HG02938 (cell line): ENCODE results near the gene SEPTIN2.
"Not testable (repeated sequence)": the region's sequence is repeated elsewhere in the genome, so short reads cannot be mapped to it uniquely, and the experiment has no call there.

Experiments
- ATAC-seq: cut with Tn5 transposase; IDR thresholded peaks from one replicate; pipeline ENCODE4 v1.9.1; 2021; ENCODE audit warnings: mild to moderate bottlenecking, moderate library complexity; ENCODE audit not compliant: unreplicated experiment

The SEPTIN2 gene

DNA sequence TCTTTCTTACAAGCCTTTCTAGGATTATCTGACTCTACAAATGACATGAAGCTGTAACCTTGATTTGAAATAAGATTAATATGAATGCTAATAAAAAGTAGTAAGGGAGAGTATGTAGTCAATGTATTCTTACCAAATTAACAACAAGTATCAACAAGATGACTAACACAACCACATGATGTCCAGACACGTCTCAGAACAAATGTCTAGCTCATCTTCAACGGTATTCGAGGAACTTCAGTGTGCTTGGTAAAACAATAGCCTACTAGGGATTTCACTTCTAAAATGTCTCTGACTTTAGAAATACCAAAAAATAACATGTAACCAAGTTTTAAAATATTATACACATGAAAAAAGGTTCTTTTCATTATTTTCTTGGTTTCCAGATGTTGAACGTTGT is 3.6 kb upstream of the SEPTIN2 start:
- ATAC-seq: no peak

DNA sequence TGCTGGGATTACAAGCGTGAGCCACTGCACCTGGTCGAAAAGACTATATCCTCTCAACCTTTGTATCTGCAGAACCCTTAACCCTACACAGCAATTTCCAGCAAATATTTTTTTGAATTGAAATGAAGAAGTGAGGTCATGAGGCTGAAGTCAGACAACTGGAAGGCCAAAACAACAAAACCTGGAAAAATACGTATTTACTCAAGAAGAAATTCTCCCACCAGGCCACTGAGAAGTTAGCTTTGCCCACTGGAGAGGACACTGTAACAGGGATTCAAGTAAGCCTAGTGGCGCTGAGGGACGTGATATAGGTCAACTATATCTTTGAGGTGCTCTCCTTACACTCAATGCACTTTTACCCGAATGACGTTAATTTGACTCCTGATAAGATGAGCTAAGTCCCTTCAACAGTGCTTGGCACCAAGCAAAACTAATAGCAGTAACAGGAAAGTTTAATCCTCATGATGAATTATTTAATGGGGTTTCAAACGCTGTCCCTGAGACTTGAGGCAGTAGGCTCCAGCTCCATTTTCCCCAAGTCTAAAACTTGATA is 2.1 kb upstream of the SEPTIN2 start:
- ATAC-seq: no peak

DNA sequence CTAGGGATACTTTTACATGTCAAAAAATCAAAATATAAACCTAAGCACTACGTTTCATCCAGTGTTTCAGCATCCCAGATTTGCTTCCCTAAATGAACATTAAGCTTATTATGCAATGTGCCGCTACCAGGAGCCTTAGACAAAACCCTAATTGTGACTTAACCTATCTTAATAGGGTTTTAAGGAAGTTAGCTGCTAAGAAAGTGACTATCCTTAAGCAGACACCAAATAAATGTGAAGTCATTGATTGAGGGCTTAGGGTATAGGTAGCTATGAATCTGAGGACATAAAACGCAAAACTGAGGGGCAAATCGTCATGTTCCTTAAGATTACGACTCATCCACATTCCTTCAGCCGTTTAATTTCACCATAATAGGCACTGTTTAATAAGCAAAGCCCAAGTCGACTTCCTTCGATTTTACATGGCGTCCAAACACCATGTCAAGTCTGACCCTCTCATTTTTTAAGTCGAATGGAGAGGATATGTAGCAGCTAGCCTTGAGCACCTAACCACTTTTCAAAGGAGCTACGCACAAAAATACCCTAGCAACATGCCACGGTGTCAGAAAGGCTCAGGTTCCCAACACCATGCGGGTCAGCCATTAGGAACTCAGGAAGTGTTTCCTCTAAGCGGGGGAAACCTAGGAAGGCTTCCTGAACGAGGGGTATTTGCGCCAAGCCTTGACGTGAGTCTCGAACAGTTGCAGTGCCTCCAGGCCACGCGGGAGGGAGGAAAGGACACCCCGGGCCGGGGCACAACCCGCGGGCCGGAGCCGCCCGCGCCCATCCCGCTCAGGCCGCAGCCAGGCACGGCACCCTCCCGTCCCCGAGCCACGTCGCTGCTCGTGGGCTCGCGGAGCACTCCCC is 1.3 kb upstream of the SEPTIN2 start:
- no peak for ATAC-seq

DNA sequence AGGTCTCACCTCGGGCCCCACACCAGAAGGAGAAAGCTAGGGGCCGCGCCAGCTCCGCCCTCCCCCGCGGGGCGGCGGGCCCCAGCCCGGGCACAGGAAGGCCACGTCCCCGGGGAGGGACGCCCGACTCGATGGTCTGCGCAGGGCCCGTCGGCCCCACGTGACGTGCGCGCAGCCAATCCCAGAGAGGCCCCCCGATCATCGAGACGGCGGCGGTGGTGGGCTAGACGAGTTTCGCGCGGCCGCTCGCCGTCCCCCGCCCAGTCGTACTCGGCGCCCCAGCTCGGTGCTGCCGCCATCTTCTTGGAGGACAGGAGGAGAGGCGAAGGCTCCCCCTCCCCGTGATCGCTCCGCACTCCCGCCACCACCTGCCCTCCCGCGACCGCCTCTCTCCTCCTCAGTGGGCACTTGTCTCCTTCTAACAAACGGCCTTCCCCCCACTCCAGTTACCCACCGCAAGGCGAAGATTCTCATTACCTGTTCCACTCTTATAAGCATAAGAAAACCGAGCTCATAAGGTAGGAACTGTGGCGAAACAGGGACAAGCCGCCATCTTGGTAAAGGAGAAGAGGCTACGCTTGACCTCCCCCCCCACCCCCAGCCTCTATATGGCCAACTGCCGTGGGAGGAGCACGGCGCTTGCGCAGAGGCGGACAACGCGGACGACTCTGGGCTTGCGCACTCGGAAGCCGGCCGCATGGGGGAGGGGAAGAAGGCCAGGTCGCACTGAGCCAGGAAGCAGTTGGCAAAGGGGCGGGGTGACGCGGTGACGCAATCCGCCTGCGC is 439 bp upstream of the SEPTIN2 start, which contains the start of gene HDLBP:
Gene HDLBP, minus strand, starts transcription at position 580 of the 786 bp plus-strand sequence. CDS start 48,803 bp downstream, outside the sequence.
- ATAC-seq: peak; percentile 58

DNA sequence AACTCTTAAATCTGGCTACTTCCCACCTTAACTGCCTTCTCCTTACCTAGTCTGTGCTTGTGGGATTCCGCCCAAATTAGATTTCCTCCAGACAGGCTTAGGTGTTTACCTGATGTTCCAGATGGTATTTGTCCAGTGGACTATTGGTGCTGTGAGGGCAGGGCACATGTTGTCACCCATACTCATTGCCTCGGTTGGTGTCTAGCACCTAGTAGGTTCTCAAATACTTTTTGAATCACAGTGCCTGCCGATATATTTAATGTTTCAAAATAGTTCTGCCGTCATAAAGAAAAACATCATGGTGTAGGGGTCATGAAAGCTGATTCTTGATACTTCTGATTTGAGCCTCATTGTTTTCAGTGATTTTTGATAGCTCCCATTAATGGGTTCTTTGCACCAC is 1.1 kb downstream of the SEPTIN2 start:
- ATAC-seq: no peak

DNA sequence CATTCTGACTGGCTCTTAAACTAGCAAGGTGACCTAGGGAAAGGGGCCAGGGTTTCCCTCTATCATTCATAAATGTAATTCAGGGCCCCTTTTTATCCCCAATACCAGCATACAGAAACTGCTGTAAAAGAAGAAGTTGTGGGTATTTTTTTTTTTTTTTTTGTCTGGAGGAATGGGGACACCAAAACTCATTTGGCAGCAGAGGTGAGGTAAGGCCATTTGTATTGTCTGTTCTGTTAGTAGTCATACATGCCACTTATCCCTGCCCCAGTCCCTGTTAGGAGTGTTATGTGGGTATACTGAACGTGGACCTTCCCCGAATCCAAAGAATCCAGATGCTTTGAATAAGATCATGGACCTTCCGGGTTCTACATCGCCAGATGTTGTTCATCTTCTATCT is 1.7 kb downstream of the SEPTIN2 start:
- ATAC-seq: no peak

DNA sequence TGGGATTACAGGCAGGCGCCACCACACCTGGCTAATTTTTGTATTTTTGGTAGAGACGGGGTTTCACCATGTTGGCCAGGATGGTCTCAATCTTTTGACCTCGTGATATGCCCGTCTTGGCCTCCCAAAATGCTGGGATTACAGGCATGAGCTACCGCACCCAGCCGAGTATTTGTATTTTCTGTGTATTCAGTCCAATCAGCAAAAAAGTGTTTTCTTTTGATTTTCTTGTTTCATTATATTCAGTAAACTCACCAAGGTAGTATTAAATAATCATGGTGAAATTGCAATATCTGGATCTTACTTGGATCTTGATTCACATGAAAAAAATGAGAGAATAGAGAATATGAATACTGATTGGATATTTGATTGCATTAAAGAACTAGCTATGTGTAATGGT is 3.1 kb downstream of the SEPTIN2 start:
- not testable (repeated sequence) for ATAC-seq

DNA sequence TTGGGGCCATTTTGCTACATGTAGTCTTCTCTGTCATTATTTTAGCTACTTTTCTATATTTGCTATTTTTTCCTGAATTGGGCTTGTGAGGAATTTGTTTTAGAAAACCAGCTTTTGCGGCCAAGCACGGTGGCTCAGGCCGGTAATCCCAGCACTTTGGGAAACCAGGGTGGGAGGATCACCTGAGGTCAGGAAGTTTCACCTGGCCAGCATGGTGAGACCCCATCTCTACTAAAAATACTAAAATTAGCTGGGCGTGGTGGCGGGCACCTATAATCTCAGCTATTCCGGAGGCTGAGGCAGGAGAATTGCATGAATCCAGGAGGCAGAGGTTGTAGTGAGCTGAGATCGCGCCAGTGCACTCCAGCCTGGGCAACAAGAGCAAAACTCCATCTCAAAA is 4.7 kb downstream of the SEPTIN2 start:
- no peak for ATAC-seq

DNA sequence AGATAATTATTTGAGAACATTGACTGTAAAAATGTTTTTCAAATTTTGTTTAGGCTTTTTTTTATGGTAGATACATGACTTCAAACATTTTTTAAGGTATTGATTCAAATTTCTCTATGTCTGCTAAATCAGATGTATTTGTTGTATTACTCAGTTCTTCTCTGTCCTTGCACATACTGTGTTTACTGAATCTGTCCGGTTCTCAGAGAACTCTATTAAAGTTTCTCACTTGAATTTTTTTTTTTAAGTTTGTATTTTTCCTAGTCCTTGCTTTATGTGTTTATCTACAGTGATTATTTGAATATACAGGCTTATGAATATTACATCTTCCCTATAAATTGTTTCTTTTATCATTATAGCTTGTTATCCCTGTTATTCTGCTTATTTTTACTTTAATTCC is 5.3 kb downstream of the SEPTIN2 start:
- ATAC-seq: no peak

DNA sequence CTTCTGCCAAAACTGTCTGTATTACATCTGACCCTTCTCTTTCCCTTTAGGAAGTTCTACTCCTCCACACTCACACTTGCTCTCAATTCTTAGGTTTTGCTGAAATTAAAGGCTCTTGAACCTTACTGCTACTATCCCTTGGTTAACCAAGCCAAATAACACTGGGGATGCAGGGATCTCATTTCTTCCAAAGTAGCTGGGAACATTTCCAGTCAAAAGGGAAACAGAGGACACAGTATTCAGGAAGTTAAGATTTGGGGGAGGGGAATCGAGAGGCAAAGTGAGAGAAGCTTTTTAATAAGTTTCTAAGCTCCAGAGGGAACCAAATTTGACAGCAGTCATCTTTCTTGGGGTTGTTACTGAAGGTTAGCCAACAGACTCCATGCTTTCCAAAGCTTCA is 6.2 kb downstream of the SEPTIN2 start:
- ATAC-seq: no peak

DNA sequence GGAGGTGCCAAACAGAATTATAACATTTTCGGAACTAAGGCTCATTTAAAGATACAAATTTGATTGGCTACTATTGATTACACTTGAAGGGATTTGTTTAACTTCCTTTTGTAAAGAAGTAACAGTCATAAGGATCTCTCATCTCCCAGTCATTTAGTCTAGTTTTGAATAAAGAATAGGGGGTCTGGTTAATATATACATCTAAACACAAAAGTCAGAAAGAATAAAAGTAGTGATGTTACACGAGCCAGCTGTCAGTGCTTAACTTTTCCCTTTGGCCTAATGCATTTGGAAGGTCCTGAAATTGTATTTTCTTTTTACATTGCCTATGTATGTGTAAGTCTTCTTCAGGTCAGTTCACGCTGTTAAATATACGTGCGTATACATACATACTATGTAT is 8.1 kb downstream of the SEPTIN2 start:
- no peak for ATAC-seq

DNA sequence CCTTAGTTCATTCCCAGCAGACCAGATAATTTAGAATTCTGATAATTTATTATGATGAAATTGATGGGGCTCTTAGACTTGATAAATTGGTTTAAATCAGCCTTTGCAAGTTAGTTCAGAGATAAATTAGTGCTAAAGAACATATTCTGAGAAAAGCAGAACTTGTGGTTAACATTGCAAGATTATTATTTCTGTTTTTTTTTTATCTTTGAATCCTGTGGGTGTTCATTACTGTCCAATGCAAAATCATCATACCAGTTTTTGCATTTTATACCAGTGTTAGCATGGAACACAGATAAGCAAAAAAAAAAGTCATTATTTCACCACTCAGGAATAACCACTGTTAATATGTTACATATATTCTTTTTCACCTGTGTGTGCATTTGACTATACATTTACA is 9.1 kb downstream of the SEPTIN2 start:
- ATAC-seq: no peak

DNA sequence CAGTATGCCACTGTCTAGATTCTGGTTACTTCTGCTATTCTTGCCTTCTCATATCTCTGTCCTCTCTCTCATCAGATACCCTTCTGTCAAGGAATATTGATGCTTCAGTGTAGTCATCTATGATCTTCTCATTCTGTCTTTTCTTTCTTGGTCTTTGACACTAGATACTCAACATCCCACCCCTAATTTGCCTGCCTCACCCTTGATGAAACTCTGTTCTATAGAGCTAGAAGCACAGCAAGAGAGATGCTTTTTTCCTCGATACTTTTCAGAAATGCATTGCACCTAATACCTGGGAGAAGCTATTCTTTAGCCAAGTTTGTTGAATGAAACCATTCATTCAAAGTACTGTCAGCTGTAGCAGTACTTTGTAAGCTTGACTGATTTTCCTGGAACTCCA is 9.5 kb downstream of the SEPTIN2 start:
- ATAC-seq: no peak

DNA sequence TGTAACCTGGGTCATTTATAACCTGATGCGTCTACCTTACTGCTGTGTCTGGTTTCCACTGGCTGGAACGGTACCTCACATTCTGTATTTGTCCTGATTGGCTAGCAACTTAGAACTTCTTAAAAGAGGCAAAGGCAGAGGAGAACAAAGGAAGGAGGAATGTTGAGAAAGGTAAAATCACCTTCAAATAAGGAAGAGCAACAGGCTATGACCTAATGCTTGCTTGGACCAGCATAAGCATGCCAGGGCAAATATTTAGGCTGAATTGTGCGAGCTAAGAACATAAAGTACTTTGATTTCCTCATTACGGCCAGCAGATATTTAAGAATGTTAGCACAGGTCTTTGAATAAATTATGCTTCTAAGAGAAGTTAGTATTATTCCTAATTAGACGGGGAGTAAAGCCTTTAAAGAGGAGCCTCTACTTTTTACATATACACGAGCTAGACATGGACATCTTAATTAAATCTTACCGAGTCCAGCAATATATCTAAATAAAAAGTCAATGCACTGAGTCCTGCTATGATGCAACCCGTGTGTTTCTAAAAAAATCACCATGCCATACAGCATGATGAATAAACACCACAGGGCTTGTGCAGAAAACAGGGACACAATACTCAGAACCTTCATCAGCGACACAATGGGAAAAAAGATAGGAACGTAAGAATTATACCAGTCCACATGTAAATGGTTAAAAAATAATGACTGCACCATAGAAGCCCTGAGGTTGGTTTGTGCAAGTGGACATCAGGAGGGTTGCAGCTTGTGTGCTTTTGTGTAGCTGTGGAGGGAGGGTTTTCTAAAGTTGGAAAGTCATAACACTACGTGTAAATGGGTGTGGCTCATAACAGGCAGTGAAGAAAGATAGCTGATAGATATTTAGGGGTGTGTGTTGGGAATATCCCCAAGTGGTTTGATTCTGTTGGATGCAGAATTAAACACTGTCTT is 14.2 kb downstream of the SEPTIN2 start:
- no peak for ATAC-seq

DNA sequence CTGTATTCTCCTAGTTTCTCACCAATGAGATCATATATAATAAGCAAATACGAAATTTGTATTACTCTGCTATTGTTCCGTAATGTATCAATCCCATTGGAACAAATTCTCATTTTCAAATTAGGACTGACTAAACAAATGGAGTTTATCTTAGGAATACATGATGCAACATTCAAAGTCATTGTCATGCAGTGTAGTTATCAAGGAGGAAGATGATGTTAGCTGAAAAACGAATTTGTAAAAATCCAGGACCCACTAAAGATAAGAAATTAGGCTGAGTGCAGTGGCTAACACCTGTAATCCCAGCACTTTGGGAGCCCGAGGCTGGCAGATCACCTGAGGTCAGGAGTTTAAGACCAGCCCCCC is 14.9 kb downstream of the SEPTIN2 start:
- no peak for ATAC-seq

DNA sequence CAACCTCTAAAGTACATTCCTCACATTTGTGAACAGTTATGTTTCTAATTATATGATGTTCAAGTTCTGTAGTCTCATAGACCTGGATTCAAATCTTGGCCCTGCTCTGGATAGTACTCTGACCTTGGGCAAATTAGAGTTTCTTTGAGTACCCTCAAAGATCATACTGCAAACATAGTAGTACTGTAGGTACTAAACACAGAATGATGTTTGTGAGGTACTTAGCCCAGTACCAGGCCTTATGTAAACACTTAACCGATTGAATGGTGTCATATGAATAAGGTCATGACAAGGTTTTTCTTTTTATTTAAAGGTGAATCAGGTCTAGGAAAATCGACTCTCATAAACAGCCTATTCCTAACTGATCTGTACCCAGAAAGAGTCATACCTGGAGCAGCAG is 19.1 kb downstream of the SEPTIN2 start:
- no peak for ATAC-seq

DNA sequence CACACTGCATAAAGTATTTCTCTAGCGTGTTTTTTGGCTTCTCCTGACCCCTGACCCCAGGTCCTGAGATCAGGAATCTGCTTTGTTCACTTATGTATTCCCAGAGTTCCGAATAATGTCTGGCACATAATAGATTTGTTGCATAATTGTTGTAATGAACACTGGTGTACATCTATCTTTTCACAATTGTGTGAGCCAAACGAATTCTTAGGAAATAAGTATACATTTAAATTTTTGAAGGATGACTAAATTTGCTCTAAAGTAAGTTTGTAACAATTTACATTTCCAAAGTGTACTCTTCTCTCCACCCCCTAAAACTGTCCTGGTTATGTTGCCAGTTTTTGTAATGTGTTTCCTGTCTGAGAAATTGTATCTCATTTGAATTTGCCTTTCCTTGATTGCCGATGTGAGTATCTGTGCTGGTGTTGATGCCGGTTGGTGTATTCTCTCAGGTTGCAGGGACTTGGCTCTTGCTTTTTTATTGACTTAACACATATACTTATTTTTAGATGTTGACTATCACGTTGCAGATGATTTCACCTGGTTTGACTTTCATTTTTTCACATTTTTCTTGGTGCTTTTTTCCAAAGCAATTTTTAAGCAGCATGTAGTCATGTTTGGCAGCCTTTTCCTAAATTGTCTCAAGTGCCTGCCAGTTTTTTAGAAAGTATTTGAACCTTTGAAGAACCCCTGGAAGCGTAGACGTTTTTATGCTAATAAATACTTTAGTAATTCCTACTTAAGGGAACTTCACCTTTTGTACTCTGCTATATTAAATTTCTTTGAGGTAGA is 24.3 kb downstream of the SEPTIN2 start:
- ATAC-seq: no peak

DNA sequence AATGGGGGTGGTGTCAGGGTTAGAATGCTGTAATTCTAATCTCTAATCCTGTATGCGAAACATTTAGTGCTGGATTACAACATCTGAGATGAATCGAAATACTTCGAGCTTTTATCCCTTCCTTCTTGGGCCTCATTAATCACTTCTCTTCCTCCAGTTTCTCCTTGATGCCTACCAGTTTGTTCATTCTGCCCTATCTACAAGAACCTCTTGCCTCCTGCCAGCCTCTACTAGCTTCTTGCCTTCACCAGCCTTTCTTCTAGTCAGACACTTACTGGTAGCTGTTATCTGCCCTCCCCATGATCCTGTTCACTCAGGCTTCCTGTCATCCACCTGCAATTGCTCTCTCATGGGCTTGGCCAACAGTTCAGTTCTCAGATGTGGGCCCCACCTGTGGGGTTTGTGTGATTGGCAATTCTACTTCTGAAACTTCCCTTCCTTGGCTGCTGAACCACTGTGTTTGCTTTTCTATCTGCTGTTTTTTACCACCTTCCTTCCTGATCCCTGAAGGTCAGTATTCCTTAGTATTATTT is 25.0 kb downstream of the SEPTIN2 start:
- no peak for ATAC-seq

DNA sequence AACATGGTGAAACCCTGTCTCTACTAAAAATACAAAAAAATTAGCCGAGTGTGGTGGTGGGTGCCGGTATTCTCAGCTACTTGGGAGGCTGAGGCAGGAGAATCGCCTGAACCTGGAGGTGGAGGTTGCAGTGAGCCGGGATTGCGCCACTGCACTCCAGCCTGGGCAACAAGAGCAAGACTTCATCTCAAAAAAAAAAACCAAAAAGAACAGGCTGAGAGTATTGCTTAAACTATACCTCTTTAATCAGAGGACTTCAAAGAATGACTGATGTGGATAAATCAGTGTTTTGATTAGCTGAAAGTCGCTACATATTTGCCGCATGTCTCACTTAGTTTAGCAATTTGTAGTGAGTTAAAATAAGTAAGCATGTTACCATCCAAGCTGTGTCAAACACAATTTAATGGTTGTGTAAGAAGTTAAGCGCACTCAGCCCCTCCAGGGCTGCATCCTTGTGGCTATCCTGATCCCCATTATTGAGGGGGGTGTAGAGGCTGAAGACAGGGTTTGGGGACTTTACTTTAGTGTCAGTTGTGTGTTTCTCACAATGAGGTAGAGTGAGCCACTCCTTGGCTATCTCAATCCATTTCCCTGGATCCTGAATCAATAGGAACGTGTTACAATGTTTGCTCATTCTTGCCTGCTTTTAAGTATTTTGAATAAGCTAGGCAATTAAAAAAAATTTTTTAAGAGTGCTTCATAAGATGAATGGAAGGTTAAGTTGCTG is 29.4 kb downstream of the SEPTIN2 start:
- ATAC-seq: no peak
